Middle frontal gyrus (tissue), 1 donor: Measurements from ENCODE around the gene CUBN.
"Not testable (repeated sequence)": the region's sequence is repeated elsewhere in the genome, so short reads cannot be mapped to it uniquely, and the experiment has no call there.

Experiments used
- DNase-seq: peaks from one replicate; pipeline ENCODE4 v3.0.0-alpha.2; 2015; ENCODE audit warnings: low spot score; ENCODE audit errors: extremely low spot score

The CUBN gene

GRCh38 chr10:17013131-17013983 lies 116.3 kb downstream of the CUBN start:
- not testable (repeated sequence) for DNase-seq

GRCh38 chr10:17012731-17013130 lies 116.9 kb downstream of the CUBN start:
- DNase-seq, result not testable (repeated sequence)

GRCh38 chr10:17010363-17011145 lies 119.1 kb downstream of the CUBN start:
- DNase-seq, result no peak

GRCh38 chr10:17009212-17009700 lies 120.4 kb downstream of the CUBN start:
- DNase-seq, result no peak

GRCh38 chr10:17007418-17007770 lies 122.2 kb downstream of the CUBN start:
- no peak for DNase-seq

- DNase-seq, result no peak
Measured at GRCh38 chr10:17006631-17007417, 122.8 kb downstream of the CUBN start.

- no peak for DNase-seq
Measured at GRCh38 chr10:17005621-17006566, 123.7 kb downstream of the CUBN start.

GRCh38 chr10:17004801-17005380 lies 124.7 kb downstream of the CUBN start:
- no peak for DNase-seq

GRCh38 chr10:17003651-17004286 lies 125.8 kb downstream of the CUBN start:
- DNase-seq, result no peak

GRCh38 chr10:17003151-17003550 lies 126.5 kb downstream of the CUBN start:
- DNase-seq, result no peak

- no peak for DNase-seq
Measured at GRCh38 chr10:17001961-17002749, 127.5 kb downstream of the CUBN start.

- DNase-seq, result no peak
Measured at GRCh38 chr10:17001297-17001744, 128.3 kb downstream of the CUBN start.

GRCh38 chr10:16999665-17000451 lies 129.8 kb downstream of the CUBN start:
- no peak for DNase-seq

GRCh38 chr10:16996530-16996964 lies 133.1 kb downstream of the CUBN start:
- DNase-seq, result no peak

- no peak for DNase-seq
Measured at GRCh38 chr10:16995867-16996529, 133.6 kb downstream of the CUBN start.

GRCh38 chr10:16993186-16993585 lies 136.4 kb downstream of the CUBN start:
- no peak for DNase-seq

- no peak for DNase-seq
Measured at GRCh38 chr10:16992611-16993119, 136.9 kb downstream of the CUBN start.
